HCEC 1CT (cell line): Measurements from ENCODE around the gene PDIK1L.
"Not testable (repeated sequence)": the region's sequence is repeated elsewhere in the genome, so short reads cannot be mapped to it uniquely, and the experiment has no call there.

Source experiments
- DNase-seq: peaks from one replicate; pipeline ENCODE4 v3.0.0-alpha.2; 2017

Gene PDIK1L

DNA sequence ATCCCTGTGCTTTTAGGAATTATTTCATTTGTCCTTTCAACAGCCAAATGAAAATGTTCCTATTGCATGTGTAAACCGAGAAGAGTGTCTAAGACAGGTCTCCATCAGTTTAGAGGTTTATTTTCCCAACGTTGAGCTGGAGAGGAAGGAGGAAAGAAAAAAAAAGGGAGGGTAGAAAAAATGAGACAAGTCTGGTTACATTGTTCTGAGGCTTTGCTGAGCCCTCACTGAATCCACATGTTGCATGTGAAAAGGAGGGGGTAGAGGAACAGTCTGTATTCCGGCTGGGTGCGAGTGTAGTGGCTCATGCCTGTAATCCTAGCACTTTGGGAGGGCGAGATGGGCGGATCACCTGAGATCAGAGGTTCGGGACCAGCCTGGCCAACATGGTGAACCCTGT, 19.2 kb upstream of the PDIK1L start:
- no peak for DNase-seq

DNA sequence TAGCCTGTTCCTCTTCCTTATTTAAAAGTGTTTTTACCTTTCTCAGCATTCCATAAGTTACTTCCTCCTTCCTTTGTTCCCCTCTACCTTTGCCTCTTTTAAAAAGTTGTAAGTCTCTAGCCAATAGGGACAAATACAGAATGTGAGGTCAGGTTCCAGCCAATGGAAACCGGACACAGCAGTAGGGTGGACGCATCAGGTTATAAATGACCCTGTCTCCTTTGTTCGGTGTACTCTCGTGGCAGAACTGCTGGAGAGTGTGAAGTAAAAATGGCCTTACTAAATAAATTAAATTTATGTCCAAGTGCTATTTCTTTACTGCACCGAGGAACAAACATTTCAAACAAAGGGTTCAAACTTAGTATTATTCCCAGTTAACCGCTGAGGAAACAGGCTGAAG, 18.1 kb upstream of the PDIK1L start:
- DNase-seq, result not testable (repeated sequence)

DNA sequence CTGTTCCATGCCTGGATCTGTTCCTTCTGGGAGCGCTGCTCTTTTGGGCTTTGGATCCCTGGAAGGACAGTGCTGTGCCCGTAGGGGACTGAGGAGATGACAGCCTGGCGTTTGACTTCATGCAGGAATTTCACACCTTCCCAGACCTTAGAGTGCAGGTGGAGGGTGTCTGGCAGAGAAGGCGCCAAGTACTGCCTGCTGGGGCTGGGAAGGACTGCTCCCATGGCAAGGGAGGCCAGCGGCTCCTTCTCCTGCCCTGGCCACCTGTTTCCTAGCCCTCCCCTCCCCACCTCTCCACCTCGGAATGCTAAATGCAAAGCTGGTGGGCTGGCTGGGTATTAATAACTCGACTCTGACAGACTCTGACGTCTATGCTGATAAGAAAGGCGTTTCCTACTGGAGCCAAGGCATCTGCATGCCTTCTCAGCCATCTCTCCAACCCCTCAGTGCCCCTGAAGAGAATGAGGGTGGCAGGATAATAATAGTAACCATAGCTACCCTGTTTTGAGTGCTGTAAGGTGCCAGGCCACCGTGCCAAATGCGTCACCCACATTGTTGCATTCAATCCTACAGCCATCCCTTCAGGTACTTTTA, 17.5 kb upstream of the PDIK1L start:
- DNase-seq, result no peak

DNA sequence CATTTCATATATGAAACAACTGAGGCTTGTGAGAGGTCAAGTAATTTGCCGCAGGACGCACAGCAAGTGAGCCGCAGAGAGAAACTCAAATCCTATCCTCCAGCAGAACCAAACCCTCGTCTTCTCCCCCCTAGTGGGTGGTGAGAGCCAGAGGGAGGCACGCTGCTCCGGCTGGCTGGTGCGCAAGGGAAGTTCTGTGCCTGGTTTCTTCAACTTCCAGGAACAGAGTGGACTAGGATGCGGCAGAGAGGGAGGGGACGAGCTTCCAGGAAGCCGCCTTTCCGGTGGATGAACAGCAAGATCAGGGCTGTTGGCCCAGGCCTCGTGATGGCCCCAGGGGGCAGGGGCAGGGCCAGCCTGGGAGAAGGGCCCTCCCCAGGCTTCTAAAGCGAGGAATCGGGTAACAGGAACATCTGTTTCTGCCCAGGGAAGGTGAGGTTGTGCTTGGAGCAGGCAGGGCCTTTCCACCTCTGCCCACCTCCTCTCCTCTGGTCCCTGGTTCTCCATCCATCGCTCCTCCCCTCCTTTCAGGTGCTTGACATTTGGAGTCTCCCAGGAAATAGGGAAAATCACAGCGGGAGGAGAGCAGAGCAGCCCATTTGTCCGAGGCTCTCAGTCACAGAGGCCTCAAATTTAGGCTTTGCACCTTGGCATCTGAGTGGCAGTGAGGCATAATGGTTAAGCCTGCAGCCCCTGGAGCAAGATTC, 16.8 kb upstream of the PDIK1L start:
- DNase-seq, result no peak

DNA sequence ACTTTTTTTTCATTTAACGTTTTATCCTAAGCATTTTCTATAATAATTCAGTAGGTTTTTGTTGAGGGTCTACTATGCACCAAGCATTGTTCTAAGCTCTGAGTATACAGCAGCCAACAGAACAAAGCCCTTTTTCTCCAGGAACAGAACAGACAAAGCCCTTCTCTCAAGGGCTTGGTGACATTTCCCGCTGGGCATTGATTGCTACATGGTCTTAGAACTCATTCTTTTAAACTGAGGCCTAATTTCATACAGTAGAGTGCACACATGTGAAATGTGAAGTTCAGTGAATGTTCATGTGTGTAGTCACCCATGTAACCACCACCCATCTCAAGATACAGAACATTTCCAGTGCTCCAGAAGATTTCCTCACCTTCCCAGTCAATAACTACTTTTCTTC, 15.2 kb upstream of the PDIK1L start:
- no peak for DNase-seq

DNA sequence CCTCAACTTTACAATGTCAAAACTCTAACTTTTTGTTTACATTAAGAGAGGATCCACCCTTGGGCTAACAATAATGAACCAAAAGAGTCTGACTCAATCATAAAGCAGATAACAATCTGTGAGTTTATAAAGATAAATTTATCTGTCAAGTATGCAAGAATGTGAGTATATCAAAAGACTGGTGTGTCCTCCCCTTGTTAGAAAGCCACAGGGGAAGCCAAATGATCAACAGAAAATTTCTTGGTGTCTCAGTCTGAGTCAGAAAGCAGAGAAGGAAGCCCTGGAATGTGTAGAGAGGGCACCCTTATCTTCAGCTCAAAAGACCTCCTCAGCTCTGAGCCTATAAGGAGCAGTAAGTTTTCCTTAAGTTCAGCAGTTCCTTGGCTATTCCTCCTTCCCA, 13.9 kb upstream of the PDIK1L start:
- DNase-seq, result peak; percentile 25

DNA sequence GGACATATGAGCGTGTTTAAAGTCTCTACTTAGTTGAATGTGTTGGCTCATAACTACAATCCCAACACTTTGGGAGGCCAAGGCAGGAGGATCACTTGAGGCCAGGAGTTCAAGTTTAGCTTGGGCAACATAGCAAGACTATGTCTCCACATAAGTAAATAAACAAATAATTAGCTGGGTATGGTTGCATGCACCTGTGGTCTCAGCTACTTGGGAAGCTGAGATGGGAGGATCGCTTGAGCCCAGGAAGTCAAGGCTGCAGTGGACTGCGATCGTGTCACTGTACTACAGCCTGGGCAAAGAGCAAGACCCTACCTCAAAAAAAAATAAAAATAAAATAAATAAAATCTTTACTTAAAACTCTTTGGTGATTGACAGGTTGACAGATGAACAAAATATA, 13.0 kb upstream of the PDIK1L start:
- no peak for DNase-seq

DNA sequence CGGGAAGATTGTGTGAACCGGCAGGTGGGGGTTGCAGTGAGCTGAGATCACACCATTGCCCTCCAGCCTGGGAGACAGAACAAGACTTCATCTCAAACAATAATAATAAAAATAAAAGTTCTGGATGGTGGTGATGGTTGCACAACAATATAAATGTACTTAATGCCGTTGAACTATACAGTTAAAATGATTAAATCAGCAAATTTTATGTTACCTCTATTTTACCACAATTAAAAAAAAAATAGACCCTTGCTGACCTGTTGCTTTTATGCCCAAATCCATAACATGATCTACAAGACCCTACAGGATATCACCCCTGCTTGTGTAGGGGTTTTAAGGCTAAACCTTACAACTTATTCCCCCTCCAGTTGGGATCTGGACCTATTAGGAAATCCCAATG, 11.8 kb upstream of the PDIK1L start:
- DNase-seq, result no peak

DNA sequence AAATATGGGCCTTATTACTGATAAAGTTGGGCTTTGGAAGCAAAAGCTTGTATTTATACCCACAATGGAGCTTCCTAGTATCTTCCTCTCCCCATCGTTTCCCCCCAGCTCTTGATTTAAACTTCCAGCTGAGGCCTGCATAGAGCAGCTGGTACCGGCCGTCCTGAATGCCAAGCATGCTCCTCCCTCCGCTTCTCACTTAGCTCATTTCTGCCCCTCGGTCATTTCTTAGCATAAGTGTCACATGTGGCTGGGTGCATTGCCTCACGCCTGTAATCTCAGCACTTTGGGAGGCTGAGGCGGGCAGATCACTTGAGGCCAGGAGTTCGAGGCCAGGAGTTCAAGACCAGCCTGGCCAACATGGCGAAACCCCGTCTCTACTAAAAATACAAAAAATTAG, 11.4 kb upstream of the PDIK1L start:
- DNase-seq, result not testable (repeated sequence)

DNA sequence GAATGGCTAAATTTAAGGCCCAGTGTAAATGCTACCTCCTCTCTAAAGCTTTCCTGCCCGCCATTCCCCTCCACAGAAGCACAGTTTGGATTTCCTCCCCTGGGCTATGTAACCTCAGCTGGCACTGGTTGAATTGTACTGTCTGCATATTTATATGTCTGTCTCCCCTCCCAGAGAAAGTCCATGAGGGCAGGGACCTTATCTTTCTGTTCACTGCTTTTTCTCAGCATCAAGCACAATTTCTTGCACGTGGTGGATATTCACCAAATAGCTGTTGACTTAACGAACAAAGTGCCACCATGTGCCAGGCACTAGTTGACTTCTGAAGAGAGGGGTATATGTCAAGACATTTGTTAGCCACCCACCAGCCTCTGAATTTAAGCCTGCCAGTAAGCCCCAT, 9.5 kb upstream of the PDIK1L start:
- DNase-seq, result no peak

DNA sequence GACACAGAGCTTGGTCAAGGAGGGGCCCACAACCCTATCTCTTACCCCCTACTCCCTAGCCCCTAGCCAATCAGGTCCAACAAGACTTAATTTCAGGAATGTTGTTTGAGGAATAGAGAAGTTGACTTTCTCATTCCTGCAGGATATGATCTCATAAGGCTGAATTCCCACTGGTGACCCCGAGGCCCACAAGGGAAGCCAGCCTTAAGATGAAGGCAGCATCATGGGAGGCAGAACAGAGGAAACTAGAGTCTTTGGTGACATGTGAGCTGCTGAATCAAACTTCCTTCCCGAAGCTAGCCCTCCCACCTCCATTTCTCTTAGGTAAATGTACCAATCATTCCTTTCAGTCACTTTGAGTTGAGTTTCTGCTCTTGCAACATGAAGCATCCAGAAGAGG, 9.1 kb upstream of the PDIK1L start:
- DNase-seq, result no peak

DNA sequence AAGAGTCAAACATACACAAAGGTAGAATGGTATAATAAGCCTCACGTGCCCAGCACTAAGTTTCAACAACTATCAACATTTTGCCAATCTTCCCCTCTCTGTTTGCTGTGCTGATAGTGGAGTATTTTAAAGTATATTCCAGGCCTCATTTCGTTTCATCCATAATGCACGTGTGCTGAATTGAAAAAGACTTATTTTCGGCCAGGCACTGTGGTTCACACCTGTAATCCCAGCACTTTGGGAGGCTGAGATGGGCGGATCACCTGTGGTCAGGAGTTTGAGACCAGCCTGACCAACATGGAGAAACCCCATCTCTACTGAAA, 6.4 kb upstream of the PDIK1L start:
- DNase-seq, result not testable (repeated sequence)

DNA sequence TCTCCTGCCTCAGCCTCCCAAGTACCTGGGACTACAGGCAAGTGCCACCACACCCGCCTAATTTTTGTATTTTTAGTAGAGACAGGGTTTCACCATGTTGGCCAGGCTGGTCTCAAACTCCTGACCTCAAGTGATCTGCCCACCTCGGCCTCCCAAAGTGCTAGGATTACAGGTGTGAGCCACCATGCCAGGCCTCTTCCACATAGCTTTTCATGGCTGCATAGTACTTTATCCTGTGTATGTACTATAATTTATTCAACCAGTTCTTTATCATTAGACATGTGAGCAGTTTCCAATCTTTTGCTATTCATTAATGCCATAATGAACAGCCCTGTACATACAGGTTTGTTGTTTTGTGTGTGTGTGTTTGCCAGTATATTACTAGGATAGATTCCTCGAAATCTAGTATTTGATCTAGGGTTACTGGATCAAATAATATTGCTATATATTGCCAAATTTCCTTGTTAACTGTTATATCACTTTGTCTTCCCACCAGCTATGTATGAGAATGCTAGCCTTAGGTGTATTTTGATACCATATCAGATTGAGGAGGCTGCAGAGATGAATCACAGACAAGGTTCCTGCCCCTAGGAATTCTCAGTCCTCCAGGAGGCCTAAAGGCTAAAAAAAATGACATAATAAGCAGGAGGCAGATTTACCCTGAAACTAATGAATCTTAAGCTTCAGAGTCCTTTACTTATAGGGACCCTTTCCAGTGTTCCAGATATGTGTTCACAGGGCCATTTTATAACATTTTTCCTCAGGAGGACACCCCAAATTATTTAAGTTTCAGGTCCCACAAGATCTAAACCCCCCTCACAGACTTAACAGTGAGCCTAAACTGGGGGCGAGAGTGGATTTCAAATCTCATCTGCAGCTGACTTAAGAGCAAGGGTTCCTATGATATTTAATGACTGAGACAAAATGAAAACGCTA, 2.1 kb upstream of the PDIK1L start:
- no peak for DNase-seq

DNA sequence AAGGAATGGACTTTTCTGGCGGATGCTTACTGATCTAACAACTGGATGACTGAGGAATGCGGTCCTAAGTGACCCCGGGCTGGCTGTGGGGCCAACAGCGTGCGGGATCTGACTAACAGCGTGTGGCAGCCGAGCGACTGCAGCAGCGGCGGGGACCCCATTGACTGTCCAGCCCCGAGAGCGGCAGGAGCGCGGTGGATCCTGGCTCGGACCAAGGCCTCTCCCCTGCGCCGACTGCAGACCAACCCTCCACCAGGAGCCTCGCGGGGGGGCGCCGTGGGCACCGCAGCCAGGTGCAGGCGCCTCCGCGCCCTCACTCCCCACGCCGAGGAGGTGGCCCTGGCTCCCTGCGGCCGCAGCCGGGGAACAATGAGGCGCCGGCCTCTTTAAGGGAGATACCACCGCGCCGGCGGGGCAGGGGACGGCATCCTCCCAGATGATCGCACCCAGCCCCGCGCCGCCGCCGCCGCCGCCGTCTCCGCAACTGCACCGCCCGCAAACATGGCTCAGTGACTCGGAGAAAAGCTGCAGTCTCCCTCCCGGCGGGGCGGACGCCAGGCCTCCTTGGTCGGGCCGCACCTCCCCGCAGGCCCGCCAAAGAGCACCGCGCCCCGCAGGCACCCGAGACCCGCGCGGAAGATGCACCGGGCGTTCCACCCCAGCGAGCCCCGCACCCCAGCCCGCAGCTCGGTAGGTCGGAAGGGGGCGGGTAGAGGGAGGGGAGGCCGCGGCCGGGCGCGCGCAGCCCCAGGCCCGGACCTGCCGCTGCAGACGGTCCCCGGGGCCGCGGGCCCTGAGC, 694 bp upstream of the PDIK1L start:
- DNase-seq, result peak; percentile 66

DNA sequence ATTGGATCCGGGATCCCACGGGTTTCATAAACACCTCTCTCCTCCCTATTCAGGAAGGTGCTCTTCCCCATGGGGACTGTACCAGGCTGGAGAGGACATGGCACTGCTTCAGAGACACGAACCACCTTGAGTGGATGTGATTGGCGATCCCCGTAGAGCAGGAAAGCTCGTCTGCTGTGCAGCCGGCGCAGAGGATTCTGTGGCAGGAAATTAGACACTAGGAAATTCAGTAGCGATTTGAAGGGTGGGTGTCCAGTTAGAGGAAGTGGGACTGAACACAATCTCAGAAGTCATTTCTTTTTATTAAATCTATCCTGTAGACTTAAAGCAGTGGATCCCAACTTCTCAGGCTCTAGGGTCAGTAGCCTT, 767 bp downstream of the PDIK1L start:
- DNase-seq, result no peak

DNA sequence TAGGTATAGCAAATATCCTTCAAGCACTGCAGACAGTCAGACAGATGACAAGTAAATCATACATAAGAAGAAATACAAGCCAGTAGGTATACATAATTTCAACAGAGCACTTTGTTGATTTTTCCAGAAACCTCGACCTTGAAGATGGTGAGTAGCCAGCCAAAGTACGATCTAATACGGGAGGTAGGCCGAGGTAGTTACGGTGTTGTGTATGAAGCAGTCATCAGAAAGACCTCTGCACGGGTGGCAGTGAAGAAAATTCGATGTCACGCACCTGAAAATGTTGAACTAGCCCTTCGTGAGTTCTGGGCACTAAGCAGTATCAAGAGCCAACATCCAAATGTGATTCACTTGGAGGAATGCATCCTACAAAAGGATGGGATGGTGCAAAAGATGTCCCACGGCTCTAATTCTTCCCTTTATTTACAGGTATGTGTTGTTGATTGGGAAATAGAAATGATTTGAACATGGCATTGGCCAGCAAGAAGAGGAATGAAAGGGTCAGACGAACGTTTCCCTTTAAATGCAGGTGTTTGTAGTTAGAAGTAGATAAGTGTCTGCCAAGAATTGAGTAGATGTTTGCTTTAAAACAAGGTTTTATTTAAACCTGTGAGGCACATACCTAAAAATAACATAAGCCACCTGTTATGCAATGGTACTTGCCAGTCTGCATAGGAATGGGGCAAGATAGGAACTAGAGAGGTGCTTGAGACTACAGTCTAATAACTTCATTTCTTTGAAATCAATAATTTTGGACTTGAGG, 2.7 kb downstream of the PDIK1L start:
- DNase-seq, result no peak

DNA sequence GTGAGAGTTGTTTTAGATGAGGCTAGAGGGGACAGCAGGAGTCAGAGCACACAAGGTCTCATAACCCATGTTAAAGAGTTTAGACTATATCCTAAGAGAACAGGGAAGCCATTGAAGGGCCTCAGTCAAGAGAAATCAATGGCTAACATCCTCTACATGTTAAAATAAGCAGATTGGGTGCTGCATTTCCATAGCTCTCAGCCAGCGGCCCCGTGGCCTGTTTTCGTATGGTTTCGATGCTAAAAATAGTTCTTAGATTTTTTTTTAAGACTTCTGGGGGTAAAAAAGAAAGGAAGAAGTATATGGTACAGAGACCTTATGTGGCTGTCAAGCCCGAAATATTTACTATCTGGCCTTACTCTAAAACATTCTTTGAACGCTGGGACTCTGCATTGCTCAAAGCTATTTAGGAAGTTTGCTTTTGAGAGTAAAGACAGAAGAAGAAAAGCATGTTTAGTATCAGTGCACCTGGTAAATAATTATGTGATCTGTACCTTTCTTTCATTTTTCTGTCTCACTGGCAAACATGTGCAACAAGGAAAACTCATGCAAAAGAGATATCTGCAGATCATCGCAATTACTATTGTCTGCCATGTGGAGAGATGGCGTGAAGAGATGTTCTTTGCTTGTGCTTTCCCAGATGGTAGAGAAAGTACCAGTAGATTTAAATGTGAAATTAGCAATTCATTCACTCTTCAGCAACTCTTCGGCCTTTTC, 8.4 kb downstream of the PDIK1L start:
- DNase-seq, result no peak

DNA sequence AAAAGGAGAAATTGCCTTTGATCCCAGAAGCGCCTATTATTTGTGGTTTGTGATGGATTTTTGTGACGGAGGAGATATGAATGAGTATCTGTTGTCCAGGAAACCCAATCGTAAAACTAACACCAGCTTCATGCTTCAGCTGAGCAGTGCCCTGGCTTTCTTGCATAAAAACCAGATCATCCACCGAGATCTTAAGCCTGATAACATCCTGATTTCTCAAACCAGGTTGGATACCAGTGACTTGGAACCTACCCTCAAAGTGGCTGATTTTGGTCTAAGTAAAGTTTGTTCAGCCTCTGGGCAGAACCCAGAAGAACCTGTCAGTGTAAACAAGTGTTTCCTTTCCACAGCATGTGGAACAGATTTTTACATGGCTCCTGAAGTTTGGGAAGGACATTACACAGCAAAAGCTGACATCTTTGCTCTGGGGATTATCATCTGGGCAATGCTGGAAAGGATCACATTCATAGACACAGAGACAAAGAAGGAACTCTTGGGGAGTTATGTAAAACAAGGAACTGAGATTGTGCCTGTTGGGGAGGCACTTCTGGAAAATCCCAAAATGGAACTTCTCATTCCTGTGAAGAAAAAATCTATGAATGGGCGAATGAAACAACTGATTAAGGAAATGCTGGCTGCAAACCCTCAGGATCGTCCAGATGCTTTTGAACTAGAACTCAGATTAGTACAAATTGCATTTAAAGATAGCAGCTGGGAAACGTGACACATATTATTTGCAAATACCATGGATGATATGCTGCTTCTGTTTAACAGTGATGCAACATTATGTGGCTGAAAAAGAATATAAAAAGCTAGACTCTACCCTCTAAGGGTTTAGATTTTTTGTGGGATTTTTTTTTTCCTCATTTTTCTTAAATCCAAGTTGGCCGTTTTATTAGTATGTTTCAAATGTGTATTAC, 10.5 kb downstream of the PDIK1L start:
- no peak for DNase-seq

DNA sequence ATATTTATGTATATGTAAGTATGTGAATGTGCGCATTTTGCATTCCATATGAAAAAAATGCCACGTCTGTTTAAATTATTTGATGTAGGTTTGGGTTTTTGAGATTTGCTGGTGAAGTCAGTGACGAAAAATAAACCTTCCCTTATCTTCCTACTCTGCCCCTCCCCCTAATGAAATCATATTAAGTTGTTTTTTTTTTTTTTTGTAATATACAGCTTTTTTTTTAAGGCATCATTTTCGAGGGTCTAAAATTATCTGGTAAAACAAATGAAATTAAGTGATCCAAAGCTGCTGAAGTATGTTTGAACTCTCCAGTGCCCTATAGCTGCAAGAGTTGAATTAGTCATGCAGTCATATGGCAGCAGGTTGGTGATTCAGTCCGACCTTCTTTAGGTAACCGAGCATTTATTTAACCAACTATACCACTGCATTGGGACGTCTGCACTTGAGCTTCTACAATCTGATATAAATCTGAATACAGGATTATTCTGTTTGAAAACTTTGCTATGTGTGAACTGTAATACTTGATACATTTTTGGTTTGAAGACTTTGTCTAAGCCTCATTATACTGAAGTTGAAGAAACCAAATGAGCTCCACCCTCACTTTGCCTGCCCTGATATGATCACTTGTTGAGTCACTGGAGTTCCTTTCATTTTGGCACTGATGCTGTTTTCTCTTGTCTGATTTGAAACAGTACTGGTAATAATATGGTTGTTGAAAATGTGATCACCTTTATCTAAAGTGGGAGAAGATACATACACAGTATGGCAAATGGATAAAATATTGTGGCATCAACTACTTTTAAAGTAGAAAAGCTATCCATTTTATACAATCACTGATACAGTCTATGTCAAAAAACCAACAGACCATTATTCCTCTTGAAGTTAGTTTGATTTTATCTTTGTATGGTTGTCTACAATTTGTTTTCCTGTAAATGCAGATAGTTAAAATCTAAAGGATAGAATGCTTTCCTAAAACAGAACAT, 11.7 kb downstream of the PDIK1L start:
- peak; percentile 74 for DNase-seq
